ENCODE measurements around the gene PGM2L1.
A peak's percentile ranks its signal among the peaks of the same experiment; 100 is the strongest.
"Not testable (repeated sequence)": the region's sequence is repeated elsewhere in the genome, so short reads cannot be mapped to it uniquely, and the experiment has no call there.

PGM2L1 gene

GRCh38 chr11:74425100-74425499 lies 26.9 kb upstream of the PGM2L1 start:
- CTCF ChIA-PET: no interaction called here
- DNase-seq (ENCODE audit: extremely low spot score): no peak
- TF ChIP-seq L3MBTL2 (conservative IDR thresholded peaks at IDR 0.05) (no peak), BHLHE40 (IDR thresholded peaks at IDR 0.05; ENCODE audit: borderline replicate concordance) (no peak)
- POLR2A ChIA-PET: no interaction called here

DNA sequence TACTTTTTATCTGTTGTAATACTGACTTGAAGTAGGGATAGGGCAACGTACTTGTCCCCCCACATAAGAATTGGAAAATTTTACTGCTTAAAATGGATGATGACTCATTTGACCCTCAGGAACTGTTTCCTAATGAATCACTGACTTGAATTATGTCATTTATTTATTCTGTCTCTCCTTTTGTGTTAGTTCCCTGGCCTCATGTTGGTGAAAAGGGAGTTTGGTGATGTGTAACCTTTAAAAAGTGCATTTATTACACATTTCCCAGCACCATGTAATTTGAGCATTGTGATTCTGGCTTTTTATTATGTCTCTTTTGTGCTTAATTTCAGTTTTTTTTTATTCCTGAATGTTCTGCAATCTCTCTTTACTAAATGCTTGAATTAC lies 20.3 kb upstream of the PGM2L1 start:
- ChIA-PET POLR2A (interaction anchor here (0.8 kb wide), 1 partner anchor 20 kb away, joined by 5 read pairs; the partner anchor contains the start of gene PGM2L1), CTCF (interaction anchor here (0.6 kb wide), 1 partner anchor 8 kb away, joined by 4 read pairs; no protein-coding TSS in a partner anchor)
- peak; percentile 14 for DNase-seq (ENCODE audit: extremely low spot score)
- TF ChIP-seq HDGF (IDR thresholded peaks at IDR 0.05; ENCODE audit: borderline replicate concordance): no peak
- peak; percentile 44; the same call in 1 of the 2 replicates for TF ChIP-seq PKNOX1 (IDR thresholded peaks at IDR 0.05)

DNA sequence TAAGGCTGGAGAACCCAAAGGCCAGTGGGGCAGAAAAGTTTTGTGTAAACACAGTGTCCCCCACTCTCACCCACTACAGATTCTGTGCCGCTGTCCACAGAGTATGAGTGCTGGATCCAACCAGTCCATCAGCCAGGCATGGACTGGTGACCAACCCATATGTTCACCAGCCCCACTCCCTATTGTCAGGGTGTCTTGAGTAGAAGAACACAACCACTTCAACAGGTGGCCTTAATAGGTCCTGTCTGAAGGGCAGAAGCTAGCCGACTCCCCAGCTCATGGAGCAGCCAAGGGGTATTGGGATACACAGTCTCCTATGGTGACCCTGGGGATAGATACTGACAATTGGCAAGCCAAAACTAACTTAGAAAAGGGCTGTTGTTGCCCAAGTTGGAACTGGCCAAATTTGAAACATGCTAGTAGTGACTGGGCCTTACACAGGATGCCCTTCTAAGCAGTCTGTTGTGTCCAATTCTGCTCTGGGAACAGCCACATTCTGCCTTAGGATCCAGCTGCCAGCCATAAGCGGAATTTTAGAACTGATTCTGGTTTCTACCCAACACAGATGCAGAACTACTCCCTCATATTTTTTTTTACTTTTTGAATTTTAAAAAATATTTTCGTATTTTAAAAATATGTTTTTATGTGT lies 19.8 kb upstream of the PGM2L1 start:
- ChIA-PET CTCF (no interaction called here), POLR2A (interaction anchor here (1.1 kb wide), 1 partner anchor 20 kb away, joined by 6 read pairs; the partner anchor contains the start of gene PGM2L1)

GRCh38 chr11:74417379-74417804 lies 19.2 kb upstream of the PGM2L1 start:
- ChIA-PET POLR2A (interaction anchor here (1.1 kb wide), 1 partner anchor 19 kb away, joined by 6 read pairs; the partner anchor contains the start of gene PGM2L1), CTCF (no interaction called here)
- no peak for DNase-seq (ENCODE audit: extremely low spot score)
- TF ChIP-seq L3MBTL2 (conservative IDR thresholded peaks at IDR 0.05) (no peak), ARNT (IDR thresholded peaks at IDR 0.05) (no peak), FOXA1 (IDR thresholded peaks at IDR 0.05) (no peak), FOXM1 (IDR thresholded peaks at IDR 0.05; ENCODE audit: borderline replicate concordance) (no peak), LEF1 (IDR thresholded peaks at IDR 0.05; ENCODE audit: borderline replicate concordance) (no peak), BHLHE40 (IDR thresholded peaks at IDR 0.05; ENCODE audit: borderline replicate concordance) (no peak), NFRKB (IDR thresholded peaks at IDR 0.05) (no peak), SP1 (IDR thresholded peaks at IDR 0.05) (no peak), PKNOX1 (IDR thresholded peaks at IDR 0.05) (no peak)

More for the DNA sequence above, 19.8 kb upstream of the PGM2L1 start:
- no peak for DNase-seq (ENCODE audit: extremely low spot score)
- TF ChIP-seq HDGF (IDR thresholded peaks at IDR 0.05; ENCODE audit: borderline replicate concordance) (no peak), PKNOX1 (IDR thresholded peaks at IDR 0.05) (no peak), TARDBP (IDR thresholded peaks at IDR 0.05) (no peak), FOXK2 (IDR thresholded peaks at IDR 0.05) (no peak), NFRKB (IDR thresholded peaks at IDR 0.05) (no peak), BHLHE40 (IDR thresholded peaks at IDR 0.05; ENCODE audit: borderline replicate concordance) (no peak), ARNT (IDR thresholded peaks at IDR 0.05) (no peak), CTBP1 (IDR thresholded peaks at IDR 0.05; ENCODE audit: borderline replicate concordance) (no peak), SUZ12 (IDR thresholded peaks at IDR 0.05) (no peak), FOXM1 (IDR thresholded peaks at IDR 0.05; ENCODE audit: borderline replicate concordance) (no peak), L3MBTL2 (conservative IDR thresholded peaks at IDR 0.05) (no peak), ELF4 (IDR thresholded peaks at IDR 0.05) (no peak), ZNF384 (IDR thresholded peaks at IDR 0.05) (no peak), LEF1 (IDR thresholded peaks at IDR 0.05; ENCODE audit: borderline replicate concordance) (no peak), FOXA1 (IDR thresholded peaks at IDR 0.05) (no peak), SP1 (IDR thresholded peaks at IDR 0.05) (no peak)

- POLR2A ChIA-PET: interaction anchor here (1.1 kb wide), 1 partner anchor 19 kb away, joined by 6 read pairs; the partner anchor contains the start of gene PGM2L1
- DNase-seq (ENCODE audit: extremely low spot score); CTCF ChIA-PET: not testable (repeated sequence)
Observed at GRCh38 chr11:74416974-74417373, 18.7 kb upstream of the PGM2L1 start.

GRCh38 chr11:74412733-74413359 lies 14.6 kb upstream of the PGM2L1 start:
- CTCF ChIA-PET: no interaction called here
- TF ChIP-seq SUZ12 (IDR thresholded peaks at IDR 0.05): no peak
- no peak for TF ChIP-seq ARNT (IDR thresholded peaks at IDR 0.05)
- no peak for TF ChIP-seq BHLHE40 (IDR thresholded peaks at IDR 0.05; ENCODE audit: borderline replicate concordance)
- TF ChIP-seq FOXM1 (IDR thresholded peaks at IDR 0.05; ENCODE audit: borderline replicate concordance): no peak
- TF ChIP-seq TARDBP (IDR thresholded peaks at IDR 0.05): no peak
- no peak for TF ChIP-seq LEF1 (IDR thresholded peaks at IDR 0.05; ENCODE audit: borderline replicate concordance)
- no peak for TF ChIP-seq HDGF (IDR thresholded peaks at IDR 0.05; ENCODE audit: borderline replicate concordance)
- TF ChIP-seq L3MBTL2 (conservative IDR thresholded peaks at IDR 0.05): no peak
- no peak for TF ChIP-seq ELF4 (IDR thresholded peaks at IDR 0.05)
- POLR2A ChIA-PET: interaction anchor here (2.1 kb wide), 1 partner anchor 14 kb away, joined by 10 read pairs; the partner anchor contains the start of gene PGM2L1
- DNase-seq (ENCODE audit: extremely low spot score): no peak

DNA sequence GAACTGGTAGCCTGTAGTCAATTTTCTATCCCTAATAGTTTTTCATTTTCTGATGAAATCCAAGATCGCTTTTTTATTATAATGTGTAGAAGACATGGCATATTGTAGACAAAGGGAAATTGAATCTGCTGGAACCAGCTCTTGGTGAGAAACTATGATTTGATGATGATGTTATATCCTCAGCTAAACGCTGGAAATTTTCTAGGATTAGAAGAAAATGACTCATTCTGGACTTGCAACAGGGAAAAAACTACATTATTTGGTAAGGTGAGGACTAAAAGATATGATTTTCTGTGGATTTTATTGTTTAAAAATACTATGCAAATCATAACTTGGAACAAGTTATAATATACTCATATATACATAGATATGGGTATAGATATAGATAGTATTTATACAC lies 14.1 kb upstream of the PGM2L1 start:
- CTCF ChIA-PET: no interaction called here

More for the DNA sequence above, 14.1 kb upstream of the PGM2L1 start:
- POLR2A ChIA-PET: interaction anchor here (2.1 kb wide), 1 partner anchor 13 kb away, joined by 10 read pairs; the partner anchor contains the start of gene PGM2L1
- DNase-seq (ENCODE audit: extremely low spot score): no peak
- TF ChIP-seq CTBP1 (IDR thresholded peaks at IDR 0.05; ENCODE audit: borderline replicate concordance) (no peak), TARDBP (IDR thresholded peaks at IDR 0.05) (no peak), BHLHE40 (IDR thresholded peaks at IDR 0.05; ENCODE audit: borderline replicate concordance) (no peak), FOXM1 (IDR thresholded peaks at IDR 0.05; ENCODE audit: borderline replicate concordance) (no peak), PKNOX1 (IDR thresholded peaks at IDR 0.05) (no peak), L3MBTL2 (conservative IDR thresholded peaks at IDR 0.05) (no peak), ZNF384 (IDR thresholded peaks at IDR 0.05) (no peak), NFRKB (IDR thresholded peaks at IDR 0.05) (no peak), ARNT (IDR thresholded peaks at IDR 0.05) (no peak), FOXA1 (IDR thresholded peaks at IDR 0.05) (no peak)
